Lung (tissue), 12 donors: Measurements from ENCODE around the gene RPS10. TPM values are rescaled to one million over a fixed set of nuclear protein-coding genes. Genes with fewer than 3 reads are reported as not detected.

ENCODE experiments used
- ATAC-seq: fragments of 200-7000 bp; cut with Tn5 transposase; one replicate; pipeline ENCODE4 v1.9.1; 2020; ENCODE audit warnings: moderate number of reproducible peaks; ENCODE audit not compliant: insufficient read depth, low FRiP score
- DNase-seq, 3 donors: peaks; one replicate each; pipeline ENCODE4 v3.0.0-alpha.2; 2013 to 2017
- H3K27ac ChIP-seq, 2 donors: one replicate each; pipeline ENCODE4 v1.5.1; 2013; ENCODE audit warnings: mild to moderate bottlenecking in 2 of 2, moderate library complexity in 2 of 2, control low read depth in 1 of 2, inconsistent platforms in 1 of 2, low read depth in 1 of 2, low read length in 1 of 2
- H3K27me3 ChIP-seq, 3 donors: one replicate each; pipeline ENCODE4 v1.5.1; 2013; ENCODE audit warnings: low read length in 2 of 3; ENCODE audit not compliant: control insufficient read depth in 3 of 3, insufficient read depth in 3 of 3
- H3K36me3 ChIP-seq, 4 donors: one replicate each; pipeline ENCODE4 v1.5.1; 2013; ENCODE audit warnings: low read length in 4 of 4, mild to moderate bottlenecking in 1 of 4, moderate library complexity in 1 of 4; ENCODE audit not compliant: control insufficient read depth in 4 of 4, insufficient read depth in 4 of 4
- H3K4me1 ChIP-seq, 5 donors: one replicate each; pipeline ENCODE4 v1.5.1; 2013; ENCODE audit warnings: low read length in 5 of 5, mild to moderate bottlenecking in 2 of 5, moderate library complexity in 1 of 5; ENCODE audit not compliant: control insufficient read depth in 5 of 5, insufficient read depth in 5 of 5
- H3K4me3 ChIP-seq: one replicate; pipeline ENCODE4 v1.5.1; 2013; ENCODE audit warnings: mild to moderate bottlenecking, control low read depth, moderate library complexity
- H3K9ac ChIP-seq, 2 donors: one replicate each; pipeline ENCODE4 v1.5.1; 2013; ENCODE audit warnings: low read length in 2 of 2, control low read depth in 1 of 2; ENCODE audit not compliant: insufficient read depth in 1 of 2
- H3K9me3 ChIP-seq, 4 donors: one replicate each; pipeline ENCODE4 v1.5.1; 2013; ENCODE audit warnings: low read length in 3 of 4, mild to moderate bottlenecking in 1 of 4, moderate library complexity in 1 of 4; ENCODE audit not compliant: control insufficient read depth in 4 of 4, insufficient read depth in 3 of 4
- CTCF ChIP-seq: IDR thresholded peaks from 2 replicates; pipeline ENCODE4 v1.5.1; 2012; ENCODE audit warnings: mild to moderate bottlenecking; ENCODE audit errors: control extremely low read depth, extremely low read depth
- WGBS, 2 donors: extraction: QIAGEN DNeasy Blood & Tissue Kit; methylation state at CpG; one replicate each; pipeline ENCODE4 v1.1.7; 2013; 5-methylcytosine and 5-hydroxymethylcytosine counted together
- polyA plus RNA-seq, 2 donors: library from polyadenylated mRNA; stranded (reverse); fragments of 200-250 nt; gene quantifications; one replicate each; pipeline ENCODE4 v1.2.1, GENCODE V29; 2013
- total RNA-seq, 2 donors: library from RNA; depleted of rRNA in 1 of 2; stranded (reverse); fragments of >200 nt in 1 of 2; gene quantifications; one replicate each; pipeline ENCODE4 v1.2.1, GENCODE V29; 2014 to 2021
- donor health status: control.
- donor health status: control.
- donor health status: Bipolar disorder and iron deficiency.
- donor health status: healthy.
- donor health status: DM: yes; HTN: yes; CAD: no.

Gene RPS10
- total and polyA plus RNA-seq, 4 donors, result 846 to 2,710 (median 1,738) TPM

- no peak overlapping the region for H3K9ac ChIP-seq
- ATAC-seq (no peak), DNase-seq (no peak)
- no peaks in the 10 kb centered on the region for H3K9me3 ChIP-seq
- no peaks in the 10 kb centered on the region for H3K36me3 ChIP-seq
- H3K4me3 ChIP-seq, result no peak overlapping the region
- 92 to 93% methylated on average over 2 of the region's 2 CpGs for WGBS, 2 donors
- H3K27me3 ChIP-seq, result peaks cover 0 to 12% (median 9%) of the 10 kb centered on the region in 3 donors
- TF ChIP-seq CTCF, result no peak
- peaks cover 0 to 5% (median 0%) of the 10 kb centered on the region in 5 donors for H3K4me1 ChIP-seq
- no peak overlapping the region for H3K27ac ChIP-seq
Observed at GRCh38 chr6:34463299-34463698, 37.4 kb upstream of the RPS10 start.

- peaks cover 0 to 12% (median 9%) of the 10 kb centered on the region in 3 donors for H3K27me3 ChIP-seq
- no peaks in the 10 kb centered on the region for H3K9me3 ChIP-seq
- H3K9ac ChIP-seq, result no peak overlapping the region
- H3K4me1 ChIP-seq, result peaks cover 0 to 5% (median 0%) of the 10 kb centered on the region in 5 donors
- peak; percentile 26 to 49 (median 35) for DNase-seq
- H3K36me3 ChIP-seq, result no peaks in the 10 kb centered on the region
- no peak overlapping the region for H3K27ac ChIP-seq
- TF ChIP-seq CTCF, result no peak
- ATAC-seq, result no peak
- 24 to 46% methylated on average over 6 of the region's 6 CpGs for WGBS, 2 donors
- H3K4me3 ChIP-seq, result no peak overlapping the region
Observed at GRCh38 chr6:34462551-34462971, 36.7 kb upstream of the RPS10 start.

- peaks cover 0 to 5% (median 0%) of the 10 kb centered on the region in 5 donors for H3K4me1 ChIP-seq
- ATAC-seq, result no peak
- peaks cover 0 to 12% (median 9%) of the 10 kb centered on the region in 3 donors for H3K27me3 ChIP-seq
- peaks cover 0 to 1% (median 0%) of the 10 kb centered on the region in 4 donors for H3K9me3 ChIP-seq
- H3K27ac ChIP-seq, result no peak overlapping the region
- H3K9ac ChIP-seq, result no peak overlapping the region
- no peaks in the 10 kb centered on the region for H3K36me3 ChIP-seq
- no peak for DNase-seq
- no peak for TF ChIP-seq CTCF
- no peak overlapping the region for H3K4me3 ChIP-seq
- 72 to 83% methylated on average over 6 of the region's 6 CpGs for WGBS, 2 donors
Observed at GRCh38 chr6:34462010-34462409, 36.1 kb upstream of the RPS10 start.
